SKM-1 (cell line): Measurements from ENCODE around the gene SYT14.
A peak's percentile ranks its signal among the peaks of the same experiment; 100 is the strongest.
"Not testable (repeated sequence)": the region's sequence is repeated elsewhere in the genome, so short reads cannot be mapped to it uniquely, and the experiment has no call there.

Experiments
- DNase-seq: peaks from one replicate; lab custom pipeline; 2025; ENCODE audit not compliant: unreplicated experiment; lab: John Stamatoyannopoulos, UW

SYT14 gene

DNA sequence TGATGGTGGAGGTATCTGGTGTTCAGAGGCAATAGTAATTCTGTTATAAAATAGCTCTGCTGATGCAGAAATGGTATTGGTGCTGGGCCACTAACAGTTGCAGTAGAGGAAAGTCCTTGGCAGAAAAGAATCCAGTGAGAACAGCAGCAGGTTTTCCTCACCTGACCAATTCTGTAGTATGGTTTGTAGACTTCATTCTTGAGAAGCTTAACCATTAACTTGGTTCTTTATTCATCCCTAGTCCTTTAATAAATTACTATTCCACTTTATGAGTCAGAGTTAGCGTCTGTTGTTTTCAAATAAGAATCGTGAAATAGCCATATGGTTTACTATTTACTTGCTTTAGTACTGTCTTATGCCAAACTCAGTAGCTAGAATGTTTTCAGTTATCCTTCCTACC, 166.1 kb downstream of the SYT14 start:
- no peak for DNase-seq

- not testable (repeated sequence) for DNase-seq
Measured at GRCh38 chr1:210112906-210113305, 174.9 kb downstream of the SYT14 start.

- no peak for DNase-seq
Measured at GRCh38 chr1:210117198-210117597, 179.2 kb downstream of the SYT14 start.

- no peak for DNase-seq
Measured at GRCh38 chr1:210117681-210118170, 179.7 kb downstream of the SYT14 start.

- DNase-seq: no peak
Measured at GRCh38 chr1:210123383-210123782, 185.4 kb downstream of the SYT14 start.

DNA sequence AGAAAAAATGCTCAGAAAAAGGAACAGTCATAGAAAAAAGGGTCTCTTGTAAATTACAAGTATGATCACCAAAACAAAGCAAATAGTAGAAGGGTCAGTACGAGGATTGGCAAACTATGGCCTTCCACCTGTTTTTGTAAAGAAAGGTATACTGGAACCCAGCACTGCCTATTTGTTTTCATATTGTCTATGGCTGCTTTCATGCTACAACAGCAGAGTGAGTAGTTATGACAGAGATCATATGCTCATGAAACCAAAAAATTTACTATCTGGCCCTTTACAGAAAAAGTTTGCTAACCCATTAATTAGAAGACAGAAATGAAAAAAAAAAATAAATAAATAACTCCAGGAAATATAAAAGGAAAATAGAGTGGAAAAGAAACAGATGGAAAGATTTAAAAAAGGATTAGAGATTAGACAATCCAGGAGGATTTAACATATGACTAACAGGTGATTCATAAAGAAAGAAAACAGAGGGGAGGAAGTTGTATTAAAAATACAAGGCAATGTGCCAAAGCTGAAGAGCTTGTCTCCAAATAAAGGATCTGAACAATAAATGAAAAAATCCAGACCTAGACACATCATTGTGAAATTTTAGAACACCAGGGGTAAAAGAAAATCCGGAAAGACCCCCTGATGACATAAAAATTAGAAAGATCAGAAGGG, 186.0 kb downstream of the SYT14 start:
- no peak for DNase-seq

- no peak for DNase-seq
Measured at GRCh38 chr1:210124736-210125135, 186.7 kb downstream of the SYT14 start.

DNA sequence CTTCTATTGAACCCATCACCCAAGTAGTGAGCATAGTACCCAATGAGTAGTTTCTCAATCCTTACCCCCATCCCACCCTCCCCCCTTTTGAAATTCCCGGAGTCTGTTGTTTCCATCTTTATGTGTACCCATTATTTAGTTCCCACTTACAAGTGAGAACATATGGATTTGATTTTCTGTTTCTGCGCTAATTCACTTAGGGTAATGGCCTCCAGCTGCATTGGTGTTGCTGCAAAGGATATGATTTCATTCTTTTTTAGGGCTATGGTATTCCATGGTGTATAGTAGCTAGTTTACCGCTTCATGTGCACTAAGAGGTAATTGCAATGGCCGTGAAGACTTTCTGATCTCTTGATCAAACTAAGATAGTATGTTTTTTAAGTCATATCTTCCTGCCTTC, 187.1 kb downstream of the SYT14 start:
- DNase-seq: no peak

DNA sequence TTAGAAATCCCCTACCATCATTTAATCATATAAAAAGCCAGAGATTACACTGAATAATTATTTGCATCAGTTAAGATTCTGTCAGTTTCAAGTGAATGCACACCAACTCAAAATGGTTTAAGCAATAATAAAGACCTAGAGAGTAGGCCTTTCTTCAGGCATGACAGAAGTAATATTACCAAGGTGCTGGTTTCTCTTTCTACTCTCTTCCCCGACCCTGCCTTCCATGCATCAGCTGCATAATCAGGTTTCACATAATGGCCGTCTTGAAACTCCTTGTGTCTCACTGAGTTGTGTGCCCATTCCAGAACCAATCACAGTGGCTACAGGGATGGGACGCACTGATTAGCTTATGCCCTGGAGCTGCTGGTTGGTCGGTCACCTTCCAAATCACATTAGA, 191.1 kb downstream of the SYT14 start:
- no peak for DNase-seq

DNA sequence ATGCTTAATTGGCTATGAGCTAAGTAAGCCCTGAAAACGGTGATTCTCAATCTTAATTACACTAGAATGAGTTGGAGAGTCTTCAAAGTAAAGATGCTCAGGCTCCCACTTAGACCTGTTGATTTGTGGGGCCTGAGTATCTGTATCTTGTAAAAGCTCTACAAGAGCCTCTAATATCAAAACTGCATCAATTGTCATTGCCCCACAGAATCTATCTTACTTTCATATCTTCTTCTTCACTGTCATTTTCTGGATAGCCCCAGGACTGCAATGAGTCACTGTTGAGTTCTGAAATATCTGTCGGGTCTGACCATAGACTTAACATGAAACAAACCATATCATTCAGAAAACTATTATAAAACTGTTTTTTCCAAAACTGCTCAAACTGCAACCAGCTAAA, 191.7 kb downstream of the SYT14 start:
- no peak for DNase-seq

DNA sequence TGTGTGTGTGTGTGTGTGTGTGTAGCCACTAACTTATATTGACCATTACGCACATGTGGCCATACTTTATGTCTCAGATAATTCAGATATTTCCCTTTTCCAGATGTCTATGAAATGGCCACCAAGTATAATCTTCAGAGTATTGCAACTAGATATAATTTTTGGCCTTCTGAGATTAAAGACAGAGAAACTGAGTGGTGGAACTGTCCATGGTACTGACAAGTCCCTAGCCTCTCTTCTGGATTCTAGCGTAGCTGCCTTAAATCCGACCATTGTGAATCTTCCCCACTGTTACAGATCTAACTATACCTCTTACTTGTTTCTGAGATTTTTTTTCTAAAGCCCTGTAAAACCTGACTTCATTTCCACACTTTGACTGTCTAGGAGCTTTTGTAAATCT, 194.6 kb downstream of the SYT14 start:
- DNase-seq: no peak

DNA sequence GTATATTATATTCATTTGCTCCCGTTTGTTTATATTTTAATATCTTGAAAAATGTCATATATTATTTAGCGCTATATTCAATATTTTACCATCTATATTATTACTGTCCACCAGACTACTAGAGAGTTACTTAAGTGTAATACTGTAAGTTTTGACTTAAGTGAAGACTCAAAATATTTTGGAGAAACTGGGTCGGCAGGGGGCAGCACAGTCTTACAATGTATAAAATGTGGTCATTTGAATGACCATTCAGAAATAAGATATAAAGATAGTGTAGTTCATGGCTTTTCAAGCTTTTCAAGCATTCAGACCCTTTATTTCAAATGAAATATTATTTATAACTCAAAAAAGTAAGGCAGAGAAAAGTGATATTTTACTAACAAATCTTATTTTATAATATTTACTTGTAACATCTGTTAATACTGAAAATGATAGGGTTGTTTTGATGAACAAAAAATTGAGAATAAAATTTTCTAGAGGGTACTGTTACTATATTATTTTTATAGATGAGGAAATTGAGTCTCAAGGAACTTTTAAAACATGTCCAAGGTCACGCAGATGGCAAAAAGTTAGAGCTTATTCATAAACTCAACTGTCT, 205.5 kb downstream of the SYT14 start:
- peak; percentile 62 for DNase-seq

- no peak for DNase-seq
Measured at GRCh38 chr1:210144736-210145135, 206.7 kb downstream of the SYT14 start.

GRCh38 chr1:210151052-210151672, 213.1 kb downstream of the SYT14 start:
- DNase-seq: no peak

DNA sequence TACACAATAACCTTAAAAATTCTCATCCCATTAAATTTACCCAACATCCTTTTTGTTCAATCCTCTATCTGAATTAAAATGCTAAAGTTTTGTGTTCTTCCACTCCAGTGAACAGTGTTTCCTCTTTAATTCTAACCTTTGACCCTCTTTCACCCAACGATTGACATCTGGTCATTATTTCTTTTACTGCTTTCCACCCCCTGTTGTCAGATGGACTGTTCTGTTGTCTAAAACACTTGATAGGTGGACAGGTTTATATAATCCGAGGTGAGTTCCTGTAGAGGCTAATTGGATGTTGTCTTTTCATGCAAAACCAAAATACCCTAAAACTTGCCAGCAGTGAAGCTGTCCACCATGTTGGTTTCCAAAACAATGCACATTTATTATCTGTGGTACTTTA, 221.2 kb downstream of the SYT14 start:
- DNase-seq: no peak

GRCh38 chr1:210170220-210170619, 232.2 kb downstream of the SYT14 start:
- no peak for DNase-seq

DNA sequence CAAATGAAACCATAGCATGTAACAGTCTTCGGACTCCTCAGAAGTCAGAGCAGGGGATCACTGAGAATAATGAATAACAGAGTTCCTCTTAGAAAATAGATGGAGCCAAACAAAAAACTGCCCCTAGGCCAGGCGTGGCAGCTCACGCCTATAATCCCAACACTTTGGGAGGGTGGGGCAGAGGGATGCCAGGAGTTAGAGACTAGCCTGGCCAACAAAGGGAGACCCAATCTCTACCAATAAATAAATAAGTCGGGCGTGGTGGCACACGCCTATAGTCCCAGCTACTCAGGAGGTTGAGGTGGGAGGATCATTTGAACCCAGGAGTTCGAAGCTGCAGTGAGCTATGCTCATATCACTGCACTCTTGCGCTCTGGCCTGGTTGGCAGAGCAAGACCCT, 236.1 kb downstream of the SYT14 start:
- DNase-seq: no peak

- DNase-seq: no peak
Measured at GRCh38 chr1:210185063-210185462, 247.0 kb downstream of the SYT14 start.

GRCh38 chr1:210187849-210188606, 250.0 kb downstream of the SYT14 start:
- DNase-seq: not testable (repeated sequence)

GRCh38 chr1:210189426-210189825, 251.4 kb downstream of the SYT14 start:
- no peak for DNase-seq

DNA sequence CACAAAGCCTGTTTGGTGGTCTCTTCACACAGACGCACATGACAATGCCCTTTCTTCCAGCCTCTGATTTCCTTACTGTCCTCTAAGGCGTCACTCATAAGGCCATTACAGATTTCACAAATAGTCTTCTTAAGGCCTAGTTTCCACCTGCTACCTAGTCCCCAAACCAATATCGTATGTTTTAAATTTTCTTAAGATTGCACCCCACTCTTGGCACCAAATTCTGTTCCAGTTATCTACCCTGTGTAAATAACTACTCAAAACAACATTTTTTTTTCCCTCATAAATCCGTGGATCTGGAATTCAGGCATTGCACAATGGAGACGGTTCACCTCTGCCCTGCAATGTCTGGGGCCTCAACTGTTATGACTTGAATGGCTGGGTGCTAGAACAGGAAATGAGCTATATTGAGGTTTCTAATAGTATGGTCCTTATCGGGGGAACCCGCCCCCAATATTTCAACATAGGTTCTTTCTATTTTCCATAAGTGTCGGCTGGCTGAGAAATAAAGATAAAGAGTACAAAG, 257.7 kb downstream of the SYT14 start:
- no peak for DNase-seq
